ENCODE measurements around the gene HHIPL1.

GRCh38 chr14:99644723-99645544, at the start of gene HHIPL1:
- TF ChIP-seq CTCF (IDR thresholded peaks at IDR 0.05) (no peak), POLR2A (IDR thresholded peaks at IDR 0.05) (no peak), POLR2AphosphoS5 (IDR thresholded peaks at IDR 0.05) (no peak)

All from suprapubic skin (tissue), 4 donors.